Activated CD4-positive, alpha-beta T cell treated with anti-CD3 and anti-CD28 coated beads for 4 hours (primary cell): ENCODE results near the gene FAM3A.

Source experiments
- DNase-seq, 2 donors: peaks; one replicate each; pipeline ENCODE4 v3.0.0-alpha.2; 2020

FAM3A gene

GRCh38 chrX:154532690-154533089, 16.7 kb upstream of the FAM3A start:
- DNase-seq: no peak

- DNase-seq: no peak
Observed at GRCh38 chrX:154531626-154532025, 15.6 kb upstream of the FAM3A start.

DNA sequence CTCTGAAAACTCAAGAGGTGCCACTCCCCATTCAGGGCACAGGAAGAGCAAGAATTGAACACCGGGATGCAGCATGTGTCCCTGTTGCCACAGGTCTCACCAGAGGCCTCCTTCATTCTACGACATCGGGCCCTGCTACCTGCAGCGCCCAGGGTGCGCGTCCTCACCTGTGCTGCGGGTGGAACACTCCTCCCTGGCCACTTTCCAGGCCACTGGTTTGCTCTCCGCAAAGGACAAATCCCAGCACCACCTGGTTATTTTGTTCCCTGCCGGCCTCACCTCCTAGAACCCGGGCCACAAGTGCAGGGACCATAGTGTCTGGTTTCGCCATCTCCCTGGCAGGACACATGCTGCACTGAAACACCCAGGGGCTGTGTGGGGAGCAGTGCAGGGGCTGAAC, 14.3 kb upstream of the FAM3A start:
- no peak for DNase-seq

DNA sequence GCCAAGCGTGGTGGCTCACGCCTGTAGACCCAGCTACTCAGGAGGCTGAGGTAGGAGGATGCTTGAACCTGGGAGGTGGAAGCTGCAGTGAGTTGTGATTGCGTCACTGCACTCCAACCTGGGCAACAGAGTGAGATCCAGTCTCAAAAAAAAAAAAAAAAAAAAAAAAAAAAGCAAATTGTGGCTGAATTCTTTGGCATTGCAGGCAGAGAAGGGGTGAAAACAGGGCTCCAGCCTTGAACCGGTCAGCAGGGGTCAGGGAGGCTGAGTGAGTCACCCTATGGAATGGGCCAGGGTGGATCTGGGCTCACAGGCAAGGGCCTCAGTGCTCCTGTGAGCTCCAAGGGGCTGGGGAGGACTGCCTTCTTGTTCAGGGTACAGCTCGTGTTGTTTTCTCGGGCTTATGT, 13.2 kb upstream of the FAM3A start:
- no peak for DNase-seq

GRCh38 chrX:154526901-154527675, 11.1 kb upstream of the FAM3A start:
- peak; percentile 53 to 58 for DNase-seq

DNA sequence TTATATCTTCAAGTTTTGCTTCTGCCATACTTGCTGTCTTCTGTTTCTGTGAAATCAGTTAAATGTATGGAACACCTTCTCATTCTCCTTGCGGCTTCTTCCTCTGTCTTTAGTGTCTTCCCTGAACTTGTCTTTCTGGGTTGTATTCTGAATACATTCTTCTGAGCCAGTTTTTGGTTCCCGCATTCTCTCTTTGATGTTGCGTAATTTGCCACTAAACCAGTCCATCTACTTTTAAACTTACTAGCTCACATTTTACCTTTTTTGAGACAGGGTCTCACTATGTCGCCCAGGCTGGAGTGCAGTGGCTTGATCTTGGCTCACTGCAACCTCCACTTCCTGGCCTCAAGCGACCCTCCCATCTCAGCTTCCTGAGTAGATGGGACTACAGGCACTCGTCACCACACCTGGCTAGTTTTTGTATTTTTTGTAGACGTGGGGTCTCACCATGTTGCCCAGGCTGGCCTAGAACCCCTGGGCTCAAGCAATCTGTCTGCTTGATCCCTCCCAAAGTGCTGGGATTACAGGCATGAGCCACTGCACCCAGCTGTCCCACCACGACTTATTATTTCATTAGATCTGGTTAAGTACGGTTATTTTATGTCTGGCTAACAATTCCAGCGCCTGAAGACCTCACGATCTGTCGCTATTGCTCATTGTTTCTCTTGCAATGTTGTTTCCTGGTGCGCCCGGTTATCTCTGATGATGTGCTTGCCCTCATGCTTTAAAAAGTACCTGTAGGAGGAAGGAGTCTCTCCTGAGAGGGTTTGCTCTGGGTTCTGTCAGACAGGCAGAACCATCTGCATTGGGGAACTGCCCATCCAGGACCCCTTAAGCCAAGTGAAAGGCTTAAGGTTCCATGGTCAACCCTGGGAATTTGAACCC, 9.8 kb upstream of the FAM3A start:
- no peak for DNase-seq

- DNase-seq: no peak
Observed at GRCh38 chrX:154519389-154519788, 3.4 kb upstream of the FAM3A start.

- no peak for DNase-seq
Observed at GRCh38 chrX:154517101-154517781, 1.2 kb upstream of the FAM3A start.

GRCh38 chrX:154516656-154517100, 646 bp upstream of the FAM3A start:
- no peak for DNase-seq

- DNase-seq: no peak
Observed at GRCh38 chrX:154515090-154515965, 704 bp downstream of the FAM3A start.

DNA sequence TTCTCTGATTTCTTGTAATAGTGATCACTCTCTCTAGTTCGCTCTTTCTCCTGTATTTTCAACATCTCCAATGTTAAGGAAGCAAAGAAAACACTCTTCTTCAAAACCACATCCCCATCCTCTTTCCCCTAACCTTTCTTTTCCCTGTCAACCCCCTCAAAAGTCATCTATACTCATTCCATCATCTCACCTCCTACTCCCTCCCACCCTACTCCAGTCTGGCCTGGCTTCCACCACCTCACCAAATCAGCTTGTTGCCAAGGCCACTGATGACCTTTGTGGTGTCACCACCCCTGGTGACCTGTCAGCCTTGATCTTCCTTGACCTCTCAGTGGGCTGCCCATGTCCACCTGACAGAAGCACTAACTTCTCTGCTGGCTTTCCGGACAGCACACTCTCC, 2.3 kb downstream of the FAM3A start:
- DNase-seq: no peak

GRCh38 chrX:154512879-154513553, 3.0 kb downstream of the FAM3A start:
- no peak for DNase-seq

DNA sequence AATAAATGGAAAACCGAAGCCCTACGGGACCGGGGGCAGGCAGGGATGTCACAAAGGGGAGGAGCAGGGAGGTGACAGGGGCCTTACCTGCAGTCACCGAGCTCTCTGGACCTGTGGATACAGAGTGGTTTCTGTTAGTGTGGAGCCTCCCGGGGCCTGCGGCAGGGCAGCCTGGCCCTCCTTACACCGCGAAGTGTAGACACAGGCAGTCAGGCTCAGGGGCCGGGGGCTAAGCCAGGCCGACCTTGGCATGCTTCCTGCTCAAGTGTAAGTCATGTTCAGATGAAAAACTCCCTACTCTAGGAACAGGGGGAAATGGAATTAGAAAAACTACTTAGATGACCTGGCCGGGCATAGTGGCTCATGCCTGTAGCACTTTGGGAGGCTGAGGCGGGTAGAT, 4.3 kb downstream of the FAM3A start:
- no peak for DNase-seq

DNA sequence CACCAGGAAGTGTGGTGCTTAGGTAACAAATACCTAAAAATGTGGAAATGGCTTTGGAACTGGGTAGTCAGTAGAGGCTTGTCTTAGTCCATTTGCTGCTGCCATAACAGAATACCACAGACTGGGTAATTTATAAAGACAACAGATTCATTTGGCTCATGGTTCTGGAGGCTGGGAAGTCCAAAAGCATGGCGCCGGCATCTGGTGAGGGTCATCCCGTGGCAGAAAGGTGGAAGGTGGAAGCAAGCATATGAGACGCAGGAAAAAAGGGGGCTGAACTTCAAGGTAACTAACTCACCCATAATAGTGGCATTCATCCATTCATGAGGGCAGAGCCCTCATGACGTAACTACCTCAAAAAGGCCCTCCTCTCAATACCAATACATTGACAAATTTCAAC, 6.6 kb downstream of the FAM3A start:
- no peak for DNase-seq

GRCh38 chrX:154508384-154508745, 7.7 kb downstream of the FAM3A start:
- DNase-seq: no peak

DNA sequence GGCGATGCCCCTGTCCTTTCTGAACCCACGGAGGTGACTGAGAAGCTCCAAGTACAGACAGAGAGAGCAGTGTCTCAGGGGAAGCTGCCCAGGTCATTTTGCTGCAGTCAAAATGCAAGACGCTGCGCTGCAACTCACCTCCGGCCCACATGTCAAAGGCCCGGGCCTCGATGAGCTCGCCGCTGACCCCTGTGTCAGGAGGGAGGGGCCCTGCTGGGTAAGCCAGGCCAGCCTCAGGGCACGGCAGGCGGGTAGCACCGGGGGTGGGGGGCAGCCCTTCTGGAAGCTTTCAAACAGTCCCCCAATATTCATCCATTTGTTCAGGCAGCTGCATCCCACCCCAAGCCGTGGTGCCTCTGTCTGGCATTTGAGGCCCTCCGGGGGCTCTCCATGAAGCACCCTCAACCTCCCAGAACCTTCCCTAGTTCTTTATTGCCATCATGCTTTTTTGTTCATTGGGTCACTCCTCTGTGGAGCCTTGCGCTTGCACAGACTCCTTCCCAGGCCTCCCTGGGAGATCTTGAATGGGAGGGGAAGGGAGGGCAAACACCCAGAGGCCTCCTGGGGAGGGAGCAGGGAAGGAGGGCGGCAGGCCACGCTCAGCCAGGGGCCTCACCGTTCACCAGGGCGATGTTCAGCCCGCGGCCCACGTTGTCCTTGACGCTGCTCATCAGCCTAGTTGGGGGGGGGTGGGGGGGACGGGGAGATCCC, 8.2 kb downstream of the FAM3A start:
- no peak for DNase-seq

DNA sequence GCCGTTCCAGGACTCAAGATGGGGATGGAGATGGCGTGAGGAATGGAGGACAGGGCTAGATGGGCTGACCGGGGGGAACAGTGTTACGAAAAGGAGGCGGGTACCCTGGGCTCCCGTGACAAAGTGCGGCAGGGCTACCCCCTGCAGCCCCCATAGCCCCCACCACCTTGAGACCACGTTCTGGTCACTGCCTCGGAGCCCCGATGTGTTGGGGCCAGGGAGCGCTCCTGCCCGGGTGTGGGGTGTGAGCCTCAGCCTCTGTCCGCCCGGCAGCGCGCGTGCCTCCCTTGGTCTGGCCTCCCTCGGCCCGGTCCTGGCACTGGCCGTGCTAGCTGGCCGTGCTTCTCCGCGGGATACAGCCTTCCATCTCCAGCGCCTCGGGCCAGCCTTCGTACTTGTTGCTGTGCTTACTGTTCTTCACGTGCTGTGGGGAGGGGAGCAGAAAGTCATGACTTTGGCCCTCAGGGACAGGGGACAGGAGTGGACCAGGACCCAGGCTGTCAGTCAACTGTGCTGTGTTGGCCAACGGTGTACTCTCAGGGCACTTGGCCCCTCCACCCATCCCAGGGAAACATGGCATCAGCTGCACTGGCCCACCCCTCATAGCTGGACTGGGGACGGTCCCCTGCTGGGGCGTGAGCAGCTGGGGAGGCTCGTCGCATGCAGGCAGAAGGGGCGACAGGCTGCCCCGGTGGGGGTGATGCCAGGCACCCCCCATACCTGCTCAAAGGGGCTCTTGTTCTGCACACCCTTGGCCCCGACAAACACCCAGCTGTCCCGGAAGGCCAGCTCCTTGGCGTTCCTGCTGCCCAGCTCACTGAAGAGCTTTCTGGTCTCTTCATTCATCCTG, 9.3 kb downstream of the FAM3A start:
- DNase-seq: no peak

GRCh38 chrX:154505734-154506133, 10.3 kb downstream of the FAM3A start:
- DNase-seq: no peak

DNA sequence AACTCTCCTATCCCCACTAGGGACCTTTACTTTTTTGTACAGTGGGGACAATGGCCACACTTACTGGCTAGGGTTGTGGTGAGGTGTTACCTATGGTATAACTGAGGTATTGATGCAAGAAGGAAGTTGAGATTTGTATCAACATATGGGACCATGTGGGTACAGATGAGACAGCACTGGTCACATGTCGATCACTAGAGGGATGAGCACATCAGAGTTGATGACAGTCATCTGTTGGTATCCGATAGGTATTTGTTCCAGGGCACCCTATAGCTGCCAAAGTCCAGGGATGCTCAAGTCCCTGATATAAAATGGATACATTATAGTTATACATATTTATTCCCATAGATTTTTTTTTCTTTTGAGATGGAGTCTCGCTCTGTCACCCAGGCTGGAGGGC, 13.0 kb downstream of the FAM3A start:
- no peak for DNase-seq

GRCh38 chrX:154502098-154502497, 13.9 kb downstream of the FAM3A start:
- no peak for DNase-seq
